Loucy (cell line): ENCODE data around the gene DLGAP4.
A peak's percentile ranks its signal among the peaks of the same experiment; 100 is the strongest.

Experiments used
- H2AFZ ChIP-seq: fragments of 200-600 bp; sonication (generic); 2 replicates; pipeline ENCODE4 v1.6.0; 2016; ENCODE audit warnings: antibody characterized with exemption, mild to moderate bottlenecking, low read length, moderate library complexity
- H3F3A ChIP-seq: fragments of 200-600 bp; 2 replicates; pipeline ENCODE4 v1.6.0; 2016; ENCODE audit warnings: antibody characterized with exemption, low read depth, mild to moderate bottlenecking
- H3K27me3 ChIP-seq: fragments of 200-600 bp; sonication (generic); 2 replicates; pipeline ENCODE4 v1.6.1; 2014; ENCODE audit warnings: low read length, mild to moderate bottlenecking; ENCODE audit not compliant: insufficient read depth, poor library complexity, severe bottlenecking
- H3K36me3 ChIP-seq: fragments of 200-600 bp; sonication (generic); 2 replicates; pipeline ENCODE4 v1.6.1; 2016; ENCODE audit warnings: low read length; ENCODE audit not compliant: insufficient read depth
- H3K4me1 ChIP-seq: fragments of 200-600 bp; sonication (generic); 2 replicates; pipeline ENCODE4 v1.5.1; 2014; ENCODE audit warnings: low read length, mild to moderate bottlenecking; ENCODE audit not compliant: insufficient read depth, poor library complexity, severe bottlenecking
- H3K4me2 ChIP-seq: fragments of 200-600 bp; sonication (generic); 2 replicates; pipeline ENCODE4 v1.6.0; 2014; ENCODE audit warnings: antibody characterized with exemption, low read length, low read depth, mild to moderate bottlenecking; ENCODE audit not compliant: poor library complexity, severe bottlenecking
- H3K4me3 ChIP-seq: fragments of 200-600 bp; sonication (generic); 2 replicates; pipeline ENCODE4 v1.5.1; 2014; ENCODE audit warnings: low read length, mild to moderate bottlenecking, mixed read lengths; ENCODE audit not compliant: poor library complexity, severe bottlenecking
- H3K79me2 ChIP-seq: fragments of 200-600 bp; sonication (generic); 2 replicates; pipeline ENCODE4 v1.6.1; 2014; ENCODE audit warnings: low read length; ENCODE audit not compliant: insufficient read depth
- H3K9ac ChIP-seq: fragments of 200-600 bp; sonication (generic); 2 replicates; pipeline ENCODE4 v1.6.0; 2014; ENCODE audit warnings: mild to moderate bottlenecking, low read depth, low read length, moderate library complexity; ENCODE audit not compliant: poor library complexity, severe bottlenecking
- H3K9me2 ChIP-seq: fragments of 200-600 bp; sonication (generic); replicated peaks from 2 replicates; pipeline ENCODE4 v1.6.1; 2016; ENCODE audit warnings: low read depth, low read length, mixed read lengths
- H3K9me3 ChIP-seq: fragments of 200-600 bp; sonication (generic); 2 replicates; pipeline ENCODE4 v1.6.1; 2014; ENCODE audit warnings: mild to moderate bottlenecking, antibody characterized with exemption, low read length, low read depth; ENCODE audit not compliant: insufficient read depth
- H4K20me1 ChIP-seq: fragments of 200-600 bp; sonication (generic); 2 replicates; pipeline ENCODE4 v1.6.0; 2014; ENCODE audit warnings: antibody characterized with exemption, low read length, mild to moderate bottlenecking; ENCODE audit not compliant: insufficient read depth, poor library complexity, severe bottlenecking
- CTCF ChIP-seq: fragments of 200-600 bp; sonication (generic); conservative IDR thresholded peaks from 2 replicates; pipeline ENCODE4 v1.5.1; 2014; ENCODE audit warnings: mild to moderate bottlenecking, antibody characterized with exemption, low read length
- EZH2phosphoT487 ChIP-seq: fragments of 200-600 bp; IDR thresholded peaks from 2 replicates; pipeline ENCODE4 v1.6.1; 2018; ENCODE audit warnings: antibody characterized with exemption, mild to moderate bottlenecking, moderate library complexity, borderline replicate concordance

Gene DLGAP4

GRCh38 chr20:36435592-36436541 is 129.7 kb downstream of the DLGAP4 start:
- no peaks in the 10 kb centered on the region for H3K27me3 ChIP-seq
- H3K4me2 ChIP-seq = no peak overlapping the region
- H3K9ac ChIP-seq = no peak overlapping the region
- H3K9me3 ChIP-seq = no peaks in the 10 kb centered on the region
- TF ChIP-seq CTCF = no peak
- TF ChIP-seq EZH2phosphoT487 = no peak
- no peaks in the 10 kb centered on the region for H3K79me2 ChIP-seq
- no peaks in the 10 kb centered on the region for H4K20me1 ChIP-seq
- no peaks in the 10 kb centered on the region for H3F3A ChIP-seq
- no peak overlapping the region for H2AFZ ChIP-seq
- no peaks in the 10 kb centered on the region for H3K36me3 ChIP-seq
- no peak overlapping the region for H3K4me3 ChIP-seq
- no peaks in the 10 kb centered on the region for H3K9me2 ChIP-seq
- no peaks in the 10 kb centered on the region for H3K4me1 ChIP-seq

- Histone ChIP-seq H3F3A (no peaks in the 10 kb centered on the region), H3K4me3 (no peak overlapping the region), H4K20me1 (no peaks in the 10 kb centered on the region), H3K79me2 (no peaks in the 10 kb centered on the region), H3K36me3 (no peaks in the 10 kb centered on the region), H3K4me1 (no peaks in the 10 kb centered on the region), H3K27me3 (no peaks in the 10 kb centered on the region), H3K4me2 (no peak overlapping the region), H3K9me2 (no peaks in the 10 kb centered on the region), H3K9ac (no peak overlapping the region), H3K9me3 (no peaks in the 10 kb centered on the region), H2AFZ (no peak overlapping the region)
- TF ChIP-seq CTCF (peak; percentile 90), EZH2phosphoT487 (no peak)
Measured at GRCh38 chr20:36439040-36439730, 133.0 kb downstream of the DLGAP4 start.

- Histone ChIP-seq H3K4me3 (no peak overlapping the region), H3K9ac (no peak overlapping the region), H3K36me3 (no peaks in the 10 kb centered on the region), H3K9me3 (no peaks in the 10 kb centered on the region), H3K4me1 (no peaks in the 10 kb centered on the region), H4K20me1 (no peaks in the 10 kb centered on the region), H2AFZ (no peak overlapping the region), H3K27me3 (no peaks in the 10 kb centered on the region), H3F3A (no peaks in the 10 kb centered on the region), H3K4me2 (no peak overlapping the region), H3K9me2 (no peaks in the 10 kb centered on the region), H3K79me2 (no peaks in the 10 kb centered on the region)
- TF ChIP-seq EZH2phosphoT487 (no peak), CTCF (0 out of 2 replicates have a peak, but pooled peaks have one; percentile 17)
Measured at GRCh38 chr20:36439731-36440072, 133.6 kb downstream of the DLGAP4 start.
